Measurements from ENCODE around the gene BORCS6. TPM values are rescaled to one million over a fixed set of nuclear protein-coding genes. Genes with fewer than 3 reads are reported as not detected.

BORCS6 gene
- 1 to 10 TPM; 5.1 to 5.2 TPM for total RNA-seq

GRCh38 chr17:8189711-8190477, at the start of gene BORCS6:
TSS of gene BORCS6 (minus strand) at chr17:8190180. CDS start at chr17:8190140, 40 bp downstream.
- DNase-seq = peak; percentile 94
- H3K9me3 Mint-ChIP-seq = no peaks in the 10 kb centered on the region
- peaks cover 10% of the 10 kb centered on the region for H3K4me1 Mint-ChIP-seq
- no peak within 1 kb of the TSS for H3K4me3 Mint-ChIP-seq
- no peaks in the 10 kb centered on the region for H3K36me3 Mint-ChIP-seq
- no peaks in the 10 kb centered on the region for H3K27me3 Mint-ChIP-seq
- peak within 1 kb of the TSS; percentile 90 for H3K27ac Mint-ChIP-seq

GRCh38 chr17:8237886-8238285, 47.9 kb upstream of the BORCS6 start:
- Mint-ChIP-seq H3K36me3 (peaks cover 26% of the 10 kb centered on the region), H3K27ac (no peak overlapping the region), H3K4me3 (no peak overlapping the region), H3K27me3 (no peaks in the 10 kb centered on the region), H3K9me3 (no peaks in the 10 kb centered on the region), H3K4me1 (peaks cover 12% of the 10 kb centered on the region)
- DNase-seq = no peak

GRCh38 chr17:8237175-8237574, 47.2 kb upstream of the BORCS6 start:
- Mint-ChIP-seq H3K27me3 (no peaks in the 10 kb centered on the region), H3K4me3 (no peak overlapping the region), H3K36me3 (peaks cover 22% of the 10 kb centered on the region), H3K9me3 (no peaks in the 10 kb centered on the region), H3K27ac (peak overlapping the region; percentile 14), H3K4me1 (peaks cover 8% of the 10 kb centered on the region)
- DNase-seq = no peak

- H3K36me3 Mint-ChIP-seq = peaks cover 27% of the 10 kb centered on the region
- H3K4me1 Mint-ChIP-seq = peaks cover 8% of the 10 kb centered on the region
- no peaks in the 10 kb centered on the region for H3K9me3 Mint-ChIP-seq
Observed at GRCh38 chr17:8235676-8236075, 45.7 kb upstream of the BORCS6 start.

GRCh38 chr17:8234361-8235270, 44.6 kb upstream of the BORCS6 start:
- DNase-seq = no peak
- peak overlapping the region; percentile 13 for H3K27ac Mint-ChIP-seq
- no peaks in the 10 kb centered on the region for H3K27me3 Mint-ChIP-seq

More at GRCh38 chr17:8235676-8236075, 45.7 kb upstream of the BORCS6 start:
- Mint-ChIP-seq H3K4me3 (no peak overlapping the region), H3K27ac (no peak overlapping the region), H3K27me3 (no peaks in the 10 kb centered on the region)
- DNase-seq = no peak

GRCh38 chr17:8231701-8232100, 41.7 kb upstream of the BORCS6 start:
- Mint-ChIP-seq H3K4me1 (peaks cover 9% of the 10 kb centered on the region), H3K27me3 (peaks cover 6% of the 10 kb centered on the region), H3K36me3 (peaks cover 34% of the 10 kb centered on the region), H3K4me3 (no peak overlapping the region), H3K27ac (no peak overlapping the region), H3K9me3 (no peaks in the 10 kb centered on the region)
- no peak for DNase-seq

More at GRCh38 chr17:8234361-8235270, 44.6 kb upstream of the BORCS6 start:
- H3K36me3 Mint-ChIP-seq = peaks cover 24% of the 10 kb centered on the region
- H3K9me3 Mint-ChIP-seq = no peaks in the 10 kb centered on the region
- H3K4me1 Mint-ChIP-seq = peaks cover 5% of the 10 kb centered on the region
- H3K4me3 Mint-ChIP-seq = no peak overlapping the region

GRCh38 chr17:8227238-8227581, 37.2 kb upstream of the BORCS6 start:
- peak overlapping the region; percentile 44 for H3K4me3 Mint-ChIP-seq
- H3K9me3 Mint-ChIP-seq = peaks cover 6% of the 10 kb centered on the region
- peaks cover 42% of the 10 kb centered on the region for H3K4me1 Mint-ChIP-seq
- H3K27ac Mint-ChIP-seq = peak overlapping the region; percentile 96
- DNase-seq = no peak
- H3K27me3 Mint-ChIP-seq = peaks cover 19% of the 10 kb centered on the region
- peaks cover 34% of the 10 kb centered on the region for H3K36me3 Mint-ChIP-seq

- DNase-seq = peak; percentile 57
- H3K36me3 Mint-ChIP-seq = peaks cover 36% of the 10 kb centered on the region
Observed at GRCh38 chr17:8226536-8227237, 36.7 kb upstream of the BORCS6 start.

GRCh38 chr17:8225813-8226535, 36.0 kb upstream of the BORCS6 start:
- Mint-ChIP-seq H3K4me3 (peak overlapping the region; percentile 74), H3K27ac (peak overlapping the region; percentile 96), H3K4me1 (peaks cover 53% of the 10 kb centered on the region), H3K27me3 (peaks cover 28% of the 10 kb centered on the region), H3K9me3 (peaks cover 8% of the 10 kb centered on the region), H3K36me3 (peaks cover 36% of the 10 kb centered on the region)
- DNase-seq = peak; percentile 74

More at GRCh38 chr17:8226536-8227237, 36.7 kb upstream of the BORCS6 start:
- Mint-ChIP-seq H3K4me3 (peak overlapping the region; percentile 74), H3K4me1 (peaks cover 46% of the 10 kb centered on the region), H3K27ac (peak overlapping the region; percentile 96), H3K27me3 (peaks cover 22% of the 10 kb centered on the region), H3K9me3 (peaks cover 8% of the 10 kb centered on the region)

GRCh38 chr17:8224891-8225812, 35.2 kb upstream of the BORCS6 start:
- Mint-ChIP-seq H3K4me1 (peaks cover 58% of the 10 kb centered on the region), H3K36me3 (peaks cover 39% of the 10 kb centered on the region), H3K9me3 (peaks cover 10% of the 10 kb centered on the region), H3K27me3 (peaks cover 33% of the 10 kb centered on the region), H3K4me3 (peak overlapping the region; percentile 96), H3K27ac (peak overlapping the region; percentile 99)
- no peak for DNase-seq

GRCh38 chr17:8223356-8224126, 33.6 kb upstream of the BORCS6 start:
- Mint-ChIP-seq H3K4me1 (peaks cover 61% of the 10 kb centered on the region), H3K4me3 (peak overlapping the region; percentile 96), H3K27me3 (peaks cover 33% of the 10 kb centered on the region), H3K36me3 (peaks cover 33% of the 10 kb centered on the region), H3K27ac (peak overlapping the region; percentile 99), H3K9me3 (peaks cover 10% of the 10 kb centered on the region)
- peak; percentile 77 for DNase-seq

- Mint-ChIP-seq H3K27ac (peak overlapping the region; percentile 99), H3K9me3 (peaks cover 10% of the 10 kb centered on the region), H3K4me3 (peak overlapping the region; percentile 96), H3K27me3 (peaks cover 33% of the 10 kb centered on the region), H3K36me3 (peaks cover 32% of the 10 kb centered on the region), H3K4me1 (peaks cover 61% of the 10 kb centered on the region)
- peak; percentile 91 for DNase-seq
Observed at GRCh38 chr17:8222630-8223355, 32.8 kb upstream of the BORCS6 start.
